Brain microvascular endothelial cell (primary cell): ENCODE measurements around the gene CLIP2.
"Not testable (repeated sequence)": the region's sequence is repeated elsewhere in the genome, so short reads cannot be mapped to it uniquely, and the experiment has no call there.

Experiments used
- DNase-seq: peaks from one replicate; pipeline ENCODE4 v3.0.0-alpha.2; 2020
- H3K27ac ChIP-seq: fragments of 250-450 bp; sonication (Bioruptor Pico); 2 replicates; pipeline ENCODE4 v1.5.1; 2020; ENCODE audit warnings: mild to moderate bottlenecking, moderate library complexity
- H3K27me3 ChIP-seq: fragments of 250-450 bp; sonication (Bioruptor Pico); replicated peaks from 2 replicates; pipeline ENCODE4 v1.5.1; 2020; ENCODE audit warnings: mild to moderate bottlenecking
- H3K36me3 ChIP-seq: fragments of 250-450 bp; sonication (Bioruptor Pico); replicated peaks from 2 replicates; pipeline ENCODE4 v1.5.1; 2020; ENCODE audit warnings: mild to moderate bottlenecking
- H3K4me3 ChIP-seq: 2 replicates; pipeline ENCODE4 v1.5.1; 2011; ENCODE audit warnings: low read depth, mild to moderate bottlenecking, control low read depth, low read length, moderate library complexity
- in situ Hi-C: cut with HindIII; loops from 2 replicates; pipeline ENCODE4 v1.10.0; 2017; ENCODE audit warnings: low sequenced_read_pairs, low pct_ligation_motif_present
- TF ChIP-seq, protein P1 (sequence below): IDR thresholded peaks from 2 replicates; pipeline ENCODE4 v1.5.1; 2011; ENCODE audit warnings: low read depth, mild to moderate bottlenecking, moderate library complexity, low read length, control low read depth, inconsistent platforms; ENCODE audit errors: missing control alignments

Gene CLIP2

GRCh38 chr7:74329225-74329624 is 40.0 kb downstream of the CLIP2 start:
- H3K36me3 ChIP-seq = peaks cover 5% of the 10 kb centered on the region
- no peak overlapping the region for H3K4me3 ChIP-seq
- DNase-seq = no peak
- H3K27me3 ChIP-seq = no peaks in the 10 kb centered on the region
- in situ Hi-C loops = no loop called here
- H3K27ac ChIP-seq = no peak overlapping the region
- TF ChIP-seq, protein P1, sequence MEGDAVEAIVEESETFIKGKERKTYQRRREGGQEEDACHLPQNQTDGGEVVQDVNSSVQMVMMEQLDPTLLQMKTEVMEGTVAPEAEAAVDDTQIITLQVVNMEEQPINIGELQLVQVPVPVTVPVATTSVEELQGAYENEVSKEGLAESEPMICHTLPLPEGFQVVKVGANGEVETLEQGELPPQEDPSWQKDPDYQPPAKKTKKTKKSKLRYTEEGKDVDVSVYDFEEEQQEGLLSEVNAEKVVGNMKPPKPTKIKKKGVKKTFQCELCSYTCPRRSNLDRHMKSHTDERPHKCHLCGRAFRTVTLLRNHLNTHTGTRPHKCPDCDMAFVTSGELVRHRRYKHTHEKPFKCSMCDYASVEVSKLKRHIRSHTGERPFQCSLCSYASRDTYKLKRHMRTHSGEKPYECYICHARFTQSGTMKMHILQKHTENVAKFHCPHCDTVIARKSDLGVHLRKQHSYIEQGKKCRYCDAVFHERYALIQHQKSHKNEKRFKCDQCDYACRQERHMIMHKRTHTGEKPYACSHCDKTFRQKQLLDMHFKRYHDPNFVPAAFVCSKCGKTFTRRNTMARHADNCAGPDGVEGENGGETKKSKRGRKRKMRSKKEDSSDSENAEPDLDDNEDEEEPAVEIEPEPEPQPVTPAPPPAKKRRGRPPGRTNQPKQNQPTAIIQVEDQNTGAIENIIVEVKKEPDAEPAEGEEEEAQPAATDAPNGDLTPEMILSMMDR = no peak

DNA sequence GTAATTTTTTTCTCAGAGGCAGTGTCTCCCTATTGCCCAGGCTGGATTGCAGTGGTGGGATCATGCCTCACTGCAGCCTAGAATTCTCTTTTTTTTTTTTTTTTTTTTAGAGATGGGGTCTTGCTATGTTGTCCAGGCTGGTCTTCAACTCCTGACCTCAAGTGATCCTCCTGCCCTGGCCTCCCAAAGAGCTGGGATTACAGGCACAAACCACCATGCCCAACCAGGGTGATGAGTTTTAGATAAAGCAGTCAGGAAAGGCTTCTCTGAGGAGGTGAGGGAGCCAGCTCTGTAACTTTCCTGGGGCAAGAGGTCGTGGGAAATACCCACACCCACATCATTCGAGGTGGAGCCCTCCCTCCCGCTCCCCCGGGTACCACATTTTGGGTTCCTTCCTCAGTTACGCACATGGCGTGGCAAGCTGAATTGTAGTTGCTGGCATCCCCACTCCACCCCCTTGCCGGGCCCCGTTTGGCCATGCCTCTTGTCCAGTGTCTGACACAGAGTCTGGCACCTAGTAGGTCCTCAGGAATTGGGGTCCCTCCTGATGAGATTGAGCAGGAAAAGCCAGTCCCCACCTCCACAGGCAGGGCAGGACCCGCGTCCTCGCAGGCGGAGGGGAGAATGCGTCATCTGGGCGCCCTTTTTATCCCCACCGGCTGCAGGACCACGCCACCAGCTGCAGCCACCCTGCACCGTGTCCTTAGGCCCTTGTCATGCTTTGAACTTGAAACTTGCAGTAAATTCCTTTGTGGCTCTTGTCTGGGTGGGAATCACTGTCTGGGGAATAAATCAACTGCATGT is 43.4 kb downstream of the CLIP2 start:
- H3K4me3 ChIP-seq = no peak overlapping the region
- H3K27ac ChIP-seq = no peak overlapping the region
- DNase-seq = no peak
- in situ Hi-C loops = no loop called here
- TF ChIP-seq, protein P1 = no peak
- H3K36me3 ChIP-seq = peaks cover 6% of the 10 kb centered on the region
- no peaks in the 10 kb centered on the region for H3K27me3 ChIP-seq

DNA sequence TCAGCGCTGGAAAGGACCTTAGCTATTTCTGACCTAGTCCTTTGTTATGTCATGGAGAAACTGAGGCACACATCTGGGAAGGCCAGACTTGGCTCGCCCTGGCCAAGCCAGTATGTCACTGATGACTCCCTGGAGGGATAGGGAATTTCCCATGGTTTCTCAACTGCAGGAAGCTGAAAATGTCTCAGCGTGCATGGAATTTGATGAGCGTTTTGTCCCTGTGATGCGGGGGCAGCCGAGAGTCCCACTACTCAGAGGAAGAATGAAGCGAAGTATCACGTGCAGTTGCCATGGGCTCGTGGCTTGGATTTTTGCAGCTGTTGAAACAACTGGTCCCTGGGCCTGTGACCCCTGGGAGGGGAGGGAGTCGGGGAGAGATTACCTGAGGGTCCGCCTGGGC is 44.8 kb downstream of the CLIP2 start:
- Histone ChIP-seq H3K4me3 (no peak overlapping the region), H3K36me3 (peaks cover 15% of the 10 kb centered on the region), H3K27ac (peak overlapping the region; percentile 77), H3K27me3 (no peaks in the 10 kb centered on the region)
- TF ChIP-seq, protein P1 = no peak
- in situ Hi-C loops = no loop called here
- peak; percentile 79 for DNase-seq

GRCh38 chr7:74337926-74338325 is 48.7 kb downstream of the CLIP2 start:
- H3K4me3 ChIP-seq = no peak overlapping the region
- TF ChIP-seq, protein P1 = no peak
- no peaks in the 10 kb centered on the region for H3K27me3 ChIP-seq
- in situ Hi-C loops = no loop called here
- peaks cover 28% of the 10 kb centered on the region for H3K36me3 ChIP-seq
- no peak for DNase-seq
- no peak overlapping the region for H3K27ac ChIP-seq

DNA sequence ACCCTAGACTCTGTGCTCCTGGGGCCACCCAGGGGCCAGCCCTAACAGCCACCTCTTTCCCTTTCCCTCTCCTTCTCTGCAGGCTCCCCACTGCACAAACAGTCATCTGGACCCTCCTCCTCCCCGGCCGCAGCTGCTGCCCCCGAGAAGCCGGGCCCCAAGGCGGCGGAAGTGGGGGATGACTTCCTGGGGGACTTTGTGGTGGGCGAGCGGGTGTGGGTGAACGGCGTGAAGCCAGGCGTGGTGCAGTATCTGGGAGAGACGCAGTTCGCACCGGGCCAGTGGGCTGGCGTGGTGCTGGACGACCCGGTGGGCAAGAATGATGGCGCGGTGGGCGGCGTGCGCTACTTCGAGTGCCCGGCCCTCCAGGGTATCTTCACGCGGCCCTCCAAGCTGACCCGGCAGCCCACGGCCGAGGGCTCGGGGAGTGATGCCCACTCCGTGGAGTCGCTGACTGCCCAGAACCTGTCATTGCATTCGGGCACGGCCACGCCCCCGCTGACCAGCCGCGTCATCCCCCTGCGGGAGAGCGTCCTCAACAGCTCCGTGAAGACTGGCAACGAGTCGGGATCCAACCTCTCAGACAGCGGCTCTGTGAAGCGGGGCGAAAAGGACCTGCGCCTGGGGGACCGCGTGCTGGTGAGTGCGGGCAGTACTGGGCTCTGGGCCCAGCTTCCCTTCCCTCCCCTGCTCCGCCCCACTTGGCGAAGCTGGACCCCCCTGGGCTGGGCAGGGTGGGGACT is 49.3 kb downstream of the CLIP2 start:
- in situ Hi-C loops = no loop called here
- Histone ChIP-seq H3K27me3 (no peaks in the 10 kb centered on the region), H3K4me3 (no peak overlapping the region), H3K36me3 (peaks cover 28% of the 10 kb centered on the region), H3K27ac (no peak overlapping the region)
- TF ChIP-seq, protein P1 = no peak
- DNase-seq = no peak

- in situ Hi-C loops, H3K27ac ChIP-seq: not testable (repeated sequence)
- H3K36me3 ChIP-seq = peaks cover 30% of the 10 kb centered on the region
Observed at GRCh38 chr7:74339648-74340047, 50.4 kb downstream of the CLIP2 start.

More at GRCh38 chr7:74339648-74340047, 50.4 kb downstream of the CLIP2 start:
- not testable (repeated sequence) for H3K27me3 ChIP-seq, DNase-seq, H3K4me3 ChIP-seq
